Upper lobe of left lung (tissue), 4 donors: ENCODE results near the gene C6orf141.

Source experiments
- EP300 ChIP-seq, 4 donors: sonication (generic); formaldehyde crosslinking; IDR thresholded peaks; one replicate each; pipeline ENCODE4 v1.5.1; 2017; ENCODE audit warnings: antibody characterized with exemption in 4 of 4, control low read depth in 2 of 4
- POLR2A ChIP-seq, 4 donors: fragments of 450-650 bp; IDR thresholded peaks; one replicate each; pipeline ENCODE4 v1.5.1; 2016 to 2017; ENCODE audit warnings: antibody characterized with exemption in 4 of 4, mild to moderate bottlenecking in 2 of 4

DNA sequence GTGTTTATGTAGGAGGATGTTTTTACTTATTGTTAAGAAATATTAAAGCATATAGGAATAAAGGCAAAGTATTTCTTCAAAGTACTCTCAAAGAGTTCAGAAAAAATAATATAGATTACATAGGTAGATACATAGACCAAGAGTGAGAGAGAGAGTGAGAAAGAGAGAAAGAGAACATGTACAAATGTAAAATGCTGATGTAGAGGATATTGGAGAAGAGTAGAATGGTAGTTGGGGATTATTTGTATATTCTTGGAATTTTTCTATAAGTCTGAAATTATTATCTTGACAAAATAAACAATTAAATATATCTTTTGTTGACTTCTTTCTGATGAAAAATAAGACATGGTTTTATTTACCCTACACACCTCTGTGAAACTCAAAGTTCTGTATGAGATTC is 29.2 kb downstream of the C6orf141 start:
- no peak for TF ChIP-seq POLR2A (IDR thresholded peaks at IDR 0.05)
- no peak for TF ChIP-seq EP300 (IDR thresholded peaks at IDR 0.05)
